HEK293T (cell line): ENCODE measurements around the gene MYO7A.

Experiments used
- CTCF ChIA-PET: fragments of 350-600 bp; formaldehyde crosslinking; extraction: SDS; loops from one replicate; lab custom pipeline; 2021; ENCODE audit warnings: antibody characterized with exemption, inconsistent platforms; lab: Yijun Ruan, JAX
- POLR2A ChIA-PET: fragments of 350-600 bp; formaldehyde crosslinking; extraction: SDS; loops from one replicate; lab custom pipeline; 2020; ENCODE audit warnings: antibody characterized with exemption, inconsistent platforms; lab: Yijun Ruan, JAX
- DNase-seq: peaks from one replicate; pipeline ENCODE4 v3.0.0; 2012; ENCODE audit warnings: mixed read lengths; ENCODE audit errors: extremely low spot score
- ARNT ChIP-seq: fragments of 450-650 bp; IDR thresholded peaks from 2 replicates; pipeline ENCODE4 v1.6.1; 2017; ENCODE audit warnings: mild to moderate bottlenecking
- BHLHE40 ChIP-seq: fragments of 450-650 bp; IDR thresholded peaks from 2 replicates; pipeline ENCODE4 v1.6.1; 2016; ENCODE audit warnings: mild to moderate bottlenecking, moderate library complexity, borderline replicate concordance
- CTBP1 ChIP-seq: fragments of 450-650 bp; IDR thresholded peaks from 2 replicates; pipeline ENCODE4 v1.6.1; 2016; ENCODE audit warnings: borderline replicate concordance
- ELF4 ChIP-seq: fragments of 450-650 bp; IDR thresholded peaks from 2 replicates; pipeline ENCODE4 v1.6.1; 2017; ENCODE audit warnings: antibody characterized with exemption
- FOXA1 ChIP-seq: fragments of 450-650 bp; IDR thresholded peaks from 2 replicates; pipeline ENCODE4 v1.6.1; 2016; ENCODE audit warnings: mild to moderate bottlenecking
- FOXK2 ChIP-seq: fragments of 450-650 bp; IDR thresholded peaks from 2 replicates; pipeline ENCODE4 v1.6.1; 2016; ENCODE audit warnings: mild to moderate bottlenecking
- FOXM1 ChIP-seq: fragments of 450-650 bp; IDR thresholded peaks from 2 replicates; pipeline ENCODE4 v1.6.1; 2017; ENCODE audit warnings: mild to moderate bottlenecking, borderline replicate concordance
- HDGF ChIP-seq: fragments of 450-650 bp; IDR thresholded peaks from 2 replicates; pipeline ENCODE4 v1.6.1; 2017; ENCODE audit warnings: antibody characterized with exemption, borderline replicate concordance
- L3MBTL2 ChIP-seq: fragments of 450-650 bp; conservative IDR thresholded peaks from 2 replicates; pipeline ENCODE4 v1.6.1; 2016; ENCODE audit warnings: mild to moderate bottlenecking
- LEF1 ChIP-seq: fragments of 450-650 bp; IDR thresholded peaks from 2 replicates; pipeline ENCODE4 v1.6.1; 2017; ENCODE audit warnings: mild to moderate bottlenecking, borderline replicate concordance
- NFRKB ChIP-seq: fragments of 450-650 bp; IDR thresholded peaks from 2 replicates; pipeline ENCODE4 v1.6.1; 2016; ENCODE audit warnings: mild to moderate bottlenecking, moderate library complexity
- SP1 ChIP-seq: fragments of 450-650 bp; IDR thresholded peaks from 2 replicates; pipeline ENCODE4 v1.6.1; 2017
- SUZ12 ChIP-seq: fragments of 450-650 bp; IDR thresholded peaks from 2 replicates; pipeline ENCODE4 v1.6.1; 2016; ENCODE audit warnings: mild to moderate bottlenecking
- TARDBP ChIP-seq: fragments of 450-650 bp; IDR thresholded peaks from 2 replicates; pipeline ENCODE4 v1.6.1; 2016
- ZNF384 ChIP-seq: fragments of 450-650 bp; IDR thresholded peaks from 2 replicates; pipeline ENCODE4 v1.6.1; 2016
- TF ChIP-seq, protein P1 (sequence below): fragments of 450-650 bp; IDR thresholded peaks from 2 replicates; pipeline ENCODE4 v1.6.1; 2016

MYO7A gene

DNA sequence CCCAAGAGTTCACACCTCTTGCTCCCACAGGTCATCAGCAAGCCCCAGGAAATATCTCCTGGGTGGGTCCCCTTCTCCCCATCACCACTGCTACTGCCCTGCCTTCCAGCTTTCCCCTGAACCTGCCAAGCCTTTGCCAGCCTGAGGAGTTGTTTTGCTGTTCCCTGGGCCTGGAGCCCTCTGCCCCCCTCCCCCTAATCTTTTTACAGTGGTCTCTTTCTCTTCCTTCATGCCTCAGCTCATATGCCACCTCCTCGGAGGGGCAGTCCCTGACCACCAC lies 18.9 kb downstream of the MYO7A start:
- ChIA-PET CTCF (no interaction called here), POLR2A (no interaction called here)
- no peak for TF ChIP-seq ARNT
- no peak for TF ChIP-seq TARDBP
- no peak for TF ChIP-seq FOXM1
- no peak for TF ChIP-seq LEF1
- no peak for TF ChIP-seq NFRKB
- TF ChIP-seq HDGF, result no peak
- TF ChIP-seq ZNF384, result no peak
- no peak for TF ChIP-seq ELF4
- TF ChIP-seq FOXK2, result no peak
- TF ChIP-seq SUZ12, result no peak
- TF ChIP-seq FOXA1, result no peak
- TF ChIP-seq, protein P1, sequence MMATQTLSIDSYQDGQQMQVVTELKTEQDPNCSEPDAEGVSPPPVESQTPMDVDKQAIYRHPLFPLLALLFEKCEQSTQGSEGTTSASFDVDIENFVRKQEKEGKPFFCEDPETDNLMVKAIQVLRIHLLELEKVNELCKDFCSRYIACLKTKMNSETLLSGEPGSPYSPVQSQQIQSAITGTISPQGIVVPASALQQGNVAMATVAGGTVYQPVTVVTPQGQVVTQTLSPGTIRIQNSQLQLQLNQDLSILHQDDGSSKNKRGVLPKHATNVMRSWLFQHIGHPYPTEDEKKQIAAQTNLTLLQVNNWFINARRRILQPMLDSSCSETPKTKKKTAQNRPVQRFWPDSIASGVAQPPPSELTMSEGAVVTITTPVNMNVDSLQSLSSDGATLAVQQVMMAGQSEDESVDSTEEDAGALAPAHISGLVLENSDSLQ, result no peak
- no peak for TF ChIP-seq CTBP1
- DNase-seq, result no peak

DNA sequence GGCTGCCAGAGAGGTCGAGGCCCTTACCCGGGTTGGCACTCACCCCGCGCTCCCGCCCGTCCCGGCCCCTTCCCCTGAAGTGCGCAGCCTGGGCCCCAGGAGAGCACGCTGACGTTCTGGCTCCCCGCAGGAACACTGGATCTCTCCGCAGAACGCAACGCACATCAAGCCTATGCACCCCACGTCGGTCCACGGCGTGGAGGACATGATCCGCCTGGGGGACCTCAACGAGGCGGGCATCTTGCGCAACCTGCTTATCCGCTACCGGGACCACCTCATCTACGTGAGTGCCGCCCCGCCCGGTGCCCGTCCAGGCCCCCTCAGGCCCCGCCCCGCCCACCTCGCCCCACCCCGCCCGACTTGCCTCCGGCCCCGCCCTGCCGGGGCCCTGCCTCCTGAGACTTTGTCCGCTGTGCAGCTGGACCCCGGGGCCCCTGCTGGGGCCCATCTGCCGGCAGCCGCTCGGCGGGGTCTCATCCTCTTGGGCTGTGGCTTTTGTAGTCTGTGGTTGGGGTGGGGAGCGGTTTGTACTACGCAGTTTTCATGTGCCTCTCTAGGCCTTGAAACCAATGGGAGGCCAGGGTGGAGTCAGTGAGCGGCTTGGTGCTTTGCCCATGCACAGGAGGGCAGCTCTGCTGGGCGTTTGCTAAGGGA lies 19.7 kb downstream of the MYO7A start:
- no peak for DNase-seq
- TF ChIP-seq NFRKB (no peak), TARDBP (no peak), SP1 (no peak), BHLHE40 (no peak), ZNF384 (no peak), ARNT (no peak)
- POLR2A ChIA-PET, result no interaction called here
- CTCF ChIA-PET, result interaction anchor here (1.0 kb wide), 1 partner anchor 21 kb away, joined by 3 read pairs; no protein-coding TSS in a partner anchor

DNA sequence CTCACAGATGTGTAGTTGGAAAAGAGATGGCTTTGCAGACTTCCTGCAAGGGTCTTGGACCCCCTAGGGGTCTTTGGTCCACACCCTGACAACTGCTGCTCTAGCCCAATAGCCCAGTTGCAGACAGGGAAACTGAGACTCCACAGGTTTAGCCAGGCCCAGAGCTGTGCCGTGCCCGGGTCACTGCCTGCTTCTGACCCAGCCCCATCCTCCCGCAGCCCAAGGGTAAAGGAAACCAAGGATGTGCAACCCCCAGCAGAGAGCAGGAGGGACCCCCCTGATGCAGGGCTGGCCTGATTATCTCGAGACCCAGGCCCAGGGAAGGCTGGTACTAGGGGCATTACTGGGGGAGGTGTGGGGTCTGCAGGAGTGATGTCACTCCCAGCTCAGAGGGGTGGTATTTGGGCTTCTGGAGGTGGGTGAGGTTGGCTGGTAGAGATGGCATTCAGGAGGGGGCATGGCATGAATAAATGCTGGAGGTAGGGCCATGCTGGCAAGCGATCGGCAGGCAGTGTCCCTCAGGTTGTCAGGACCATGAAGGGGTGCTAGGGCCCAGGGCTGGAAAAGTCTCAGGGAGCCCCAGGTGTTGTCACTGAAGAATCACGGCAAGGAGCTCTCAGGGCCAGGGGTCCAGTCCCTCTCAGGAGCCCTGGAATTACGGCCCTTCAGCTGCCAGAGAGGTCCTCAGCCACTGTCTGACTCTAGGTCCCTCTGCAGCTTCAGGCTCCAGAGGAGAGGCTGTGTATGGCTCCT lies 21.1 kb downstream of the MYO7A start:
- ChIA-PET POLR2A (no interaction called here), CTCF (interaction anchor here (1.0 to 1.6 kb wide), 2 partner anchors 21 to 22 kb away, joined by 3 to 5 read pairs; partner anchors contain the start of gene MYO7A)
- TF ChIP-seq ELF4, result no peak
- DNase-seq, result no peak

DNA sequence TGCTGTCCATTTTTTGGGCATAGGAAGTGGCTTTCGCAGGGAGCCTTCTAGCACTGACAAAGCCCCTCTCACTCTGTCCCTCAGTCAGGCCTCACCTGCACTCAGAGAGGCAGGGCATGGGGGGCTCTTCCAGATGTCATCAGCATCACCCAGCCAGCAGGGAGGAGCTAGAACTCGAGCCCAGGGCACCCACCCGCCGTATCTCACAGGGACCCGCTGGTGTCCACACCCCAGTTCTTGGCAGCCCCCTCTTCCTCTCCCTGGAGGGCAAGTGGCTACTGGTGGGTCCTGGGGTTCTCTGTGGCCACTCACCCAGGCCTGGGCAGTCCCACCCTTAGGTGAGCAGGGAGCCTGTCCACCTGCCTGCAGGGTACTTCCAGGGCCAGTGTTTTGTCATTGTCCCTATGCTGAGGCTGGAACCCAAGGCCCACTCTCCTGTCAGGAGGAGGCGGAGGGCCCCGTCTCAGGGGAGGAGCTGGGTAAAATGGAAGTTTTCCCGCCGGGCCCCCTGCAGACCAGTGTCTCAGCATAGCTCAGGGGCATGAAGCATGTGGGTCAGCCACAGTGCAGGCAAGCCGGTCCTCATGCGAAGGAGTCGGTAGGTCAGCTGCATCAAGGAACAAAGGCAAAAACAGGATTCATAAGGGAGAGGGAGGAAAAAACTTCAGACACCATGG lies 21.8 kb downstream of the MYO7A start:
- TF ChIP-seq CTBP1 (no peak), FOXK2 (no peak), SP1 (no peak), NFRKB (no peak), ELF4 (no peak), FOXM1 (no peak), LEF1 (no peak), HDGF (no peak), TARDBP (no peak), SUZ12 (no peak), ZNF384 (no peak), L3MBTL2 (no peak), BHLHE40 (no peak), ARNT (no peak), FOXA1 (no peak)
- TF ChIP-seq, protein P1, result no peak
- ChIA-PET POLR2A (no interaction called here), CTCF (interaction anchor here (1.6 kb wide), 1 partner anchor 21 kb away, joined by 5 read pairs; the partner anchor contains the start of gene MYO7A)
- no peak for DNase-seq

DNA sequence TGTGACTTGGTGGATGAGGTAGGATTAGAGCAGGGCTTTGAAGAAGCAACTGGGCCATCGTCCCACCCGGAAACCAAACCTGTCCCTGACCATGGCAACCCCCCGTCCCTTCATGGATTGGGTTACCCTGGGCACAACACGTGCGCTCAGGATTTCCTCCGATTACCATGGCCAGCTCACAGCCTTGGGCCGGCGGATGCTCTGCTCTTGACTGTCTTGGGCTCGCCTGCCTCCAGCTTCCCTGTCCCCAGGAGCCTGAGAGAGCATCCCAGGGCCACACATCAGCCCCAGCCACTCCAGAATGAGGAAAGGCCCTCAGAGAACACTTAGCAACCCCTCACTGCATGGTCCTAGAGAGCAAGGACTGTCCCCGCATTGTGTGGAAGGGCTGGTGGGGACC lies 22.8 kb downstream of the MYO7A start:
- CTCF ChIA-PET, result interaction anchor here (1.6 kb wide), 1 partner anchor 22 kb away, joined by 5 read pairs; the partner anchor contains the start of gene MYO7A

More for the DNA sequence above, 22.8 kb downstream of the MYO7A start:
- TF ChIP-seq, protein P1, result no peak
- TF ChIP-seq HDGF (no peak), LEF1 (no peak), ARNT (no peak), TARDBP (no peak), SUZ12 (no peak), FOXA1 (no peak), FOXK2 (no peak), CTBP1 (no peak), NFRKB (no peak), ELF4 (no peak), FOXM1 (no peak), ZNF384 (no peak), SP1 (no peak), BHLHE40 (no peak), L3MBTL2 (no peak)
- no peak for DNase-seq
- POLR2A ChIA-PET, result no interaction called here
